ENCODE data around the gene KCTD1. TPM values are rescaled to one million over a fixed set of nuclear protein-coding genes. Genes with fewer than 3 reads are reported as not detected.

The KCTD1 gene
- total and polyA plus RNA-seq, 2 of the 8 experiments (the other 6 are each of a cell fraction or from before 2014, with no cell fraction given): 7.7 to 14.0 TPM

DNA sequence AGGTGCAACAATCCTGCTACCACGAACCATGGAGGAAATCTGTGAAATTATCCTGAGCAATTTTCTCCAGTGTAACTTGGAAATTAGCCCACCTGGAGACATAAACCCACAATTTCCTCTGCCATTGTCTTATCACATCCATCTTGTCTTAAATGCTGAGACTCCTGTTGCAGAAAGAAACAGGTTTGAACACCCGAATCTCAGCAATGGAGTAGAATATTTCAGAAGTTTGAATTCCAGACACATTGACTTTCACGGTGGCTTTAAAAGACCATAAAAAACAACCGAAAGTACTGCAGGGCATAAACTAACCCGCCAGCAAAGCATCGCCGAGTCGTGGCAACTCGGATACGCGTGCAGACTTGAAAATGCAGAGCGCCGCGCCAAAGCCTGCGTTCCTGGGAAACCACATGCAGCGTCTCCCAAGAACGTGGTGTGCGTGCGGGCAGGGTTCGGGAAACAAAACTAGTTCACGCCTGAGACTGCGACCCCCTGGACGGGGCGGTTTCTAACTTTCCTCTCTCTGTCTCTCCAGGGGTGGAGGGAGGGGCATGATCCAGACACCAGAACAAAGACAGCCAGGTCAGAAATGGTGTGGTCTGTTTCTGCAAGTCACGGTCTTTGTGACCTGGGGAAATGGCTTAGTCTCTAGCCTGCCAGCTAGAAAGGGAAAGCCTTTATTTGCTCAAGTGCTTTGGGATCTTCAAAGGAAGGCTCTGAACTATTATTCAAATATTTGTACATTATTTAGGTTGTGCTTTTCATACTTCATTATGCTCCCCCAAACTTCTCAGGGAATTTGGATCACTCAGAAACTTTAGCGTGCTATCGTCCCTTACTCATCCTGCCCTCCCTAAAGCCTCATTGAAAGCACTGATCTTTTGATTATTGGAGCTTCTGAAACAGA, 26.9 kb upstream of the KCTD1 start (continued):
- TF ChIP-seq MAX (IDR thresholded peaks at IDR 0.05) (peak; percentile 90), TAF1 (IDR thresholded peaks at IDR 0.05; ENCODE audit: low read depth, low read length) (peak; percentile 51; the same call in 1 of the 2 replicates), HDAC2 (IDR thresholded peaks at IDR 0.05; ENCODE audit: borderline replicate concordance in 1 of 2, low read depth in 2 of 2, low read length in 2 of 2) (peak; percentile 33 to 78; a peak in 1 of 4 replicates), MAFK (IDR thresholded peaks at IDR 0.05; ENCODE audit: low read depth, low read length) (peak; percentile 65; the same call in 1 of the 2 replicates), SUZ12 (IDR thresholded peaks at IDR 0.05; ENCODE audit: low read length) (peak; percentile 22; the same call in 1 of the 2 replicates), BRCA1 (IDR thresholded peaks at IDR 0.05; ENCODE audit: low read depth, low read length) (no peak), POLR2AphosphoS5 (IDR thresholded peaks at IDR 0.05; ENCODE audit: low read depth, low read length) (peak; percentile 51; the same call in 1 of the 2 replicates), RBBP5 (IDR thresholded peaks at IDR 0.05; ENCODE audit: borderline replicate concordance, low read depth, low read length) (peak; percentile 75)

Data from H1 (cell line).